A549 (cell line): ENCODE data around the gene PSPH.

Experiments used
- CBX8 ChIP-seq: fragments of 200-600 bp; sonication (generic); IDR thresholded peaks from 2 replicates; pipeline ENCODE4 v1.6.1; 2016
- CEBPB ChIP-seq, 2 experiments: fragments of >200 bp in 1 of 2; sonication (Bioruptor Twin) in 1 of 2; formaldehyde crosslinking in 1 of 2; IDR thresholded peaks; 2 replicates each; pipeline ENCODE4 v1.6.1; 2012 to 2016
- PHF8 ChIP-seq: fragments of 200-600 bp; sonication (generic); IDR thresholded peaks from 2 replicates; pipeline ENCODE4 v1.6.1; 2016; ENCODE audit warnings: low read depth, mild to moderate bottlenecking, antibody characterized with exemption, moderate library complexity, borderline replicate concordance
- POLR2A ChIP-seq: IDR thresholded peaks from 2 replicates; pipeline ENCODE4 v1.6.1; 2012; ENCODE audit warnings: mild to moderate bottlenecking, low read length
- RAD21 ChIP-seq, 2 experiments: fragments of >200 bp in 1 of 2; sonication (Bioruptor Twin) in 1 of 2; formaldehyde crosslinking in 1 of 2; IDR thresholded peaks in 1 of 2; conservative IDR thresholded peaks in 1 of 2; 2 replicates in 1 of 2; 3 replicates in 1 of 2; pipeline ENCODE4 v1.6.1; 2012 to 2018; ENCODE audit warnings: inconsistent platforms in 1 of 2
- TF ChIP-seq, protein P1 (sequence below): fragments of >200 bp; sonication (Bioruptor Twin); formaldehyde crosslinking; IDR thresholded peaks from 3 replicates; pipeline ENCODE4 v1.5.1; 2016
- TF ChIP-seq, protein P2 (sequence below): fragments of 200-600 bp; sonication (generic); IDR thresholded peaks from 2 replicates; pipeline ENCODE4 v1.6.1; 2016; ENCODE audit warnings: antibody characterized with exemption, mild to moderate bottlenecking, moderate library complexity

DNA sequence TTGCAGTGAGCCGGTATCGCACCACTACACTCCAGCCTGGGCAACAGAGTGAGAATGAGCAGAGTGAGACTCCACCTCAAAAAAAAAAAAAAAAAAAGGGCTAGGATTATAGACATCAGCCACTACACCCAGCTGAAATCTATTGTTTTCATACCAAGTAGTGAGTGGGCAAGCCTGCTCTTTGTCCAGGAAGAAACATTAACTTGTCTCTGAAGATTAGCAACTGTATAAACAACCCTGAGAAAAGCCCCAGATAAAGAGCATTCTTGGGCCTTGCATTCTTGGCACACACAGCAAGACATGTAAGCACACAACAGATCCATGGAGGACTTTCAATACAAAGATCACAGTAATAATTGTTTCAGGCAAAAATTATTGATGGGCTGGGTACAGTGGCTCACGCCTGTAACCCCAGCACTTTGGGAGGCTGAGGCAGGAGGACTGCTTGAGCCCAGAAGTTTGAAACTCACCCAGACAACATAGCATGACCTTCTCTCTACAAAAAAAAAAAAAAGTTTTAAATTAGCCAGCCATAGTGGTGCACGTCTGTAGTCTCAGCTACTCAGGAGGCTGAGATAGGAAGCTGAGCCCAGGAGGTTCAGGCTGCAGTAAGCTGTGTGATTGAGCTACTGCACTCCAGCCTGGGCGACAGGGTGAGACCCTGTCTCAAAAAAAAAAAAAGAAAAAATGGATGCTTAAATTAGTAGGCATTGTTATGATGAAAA, 4.4 kb downstream of the PSPH start:
- TF ChIP-seq, protein P1, sequence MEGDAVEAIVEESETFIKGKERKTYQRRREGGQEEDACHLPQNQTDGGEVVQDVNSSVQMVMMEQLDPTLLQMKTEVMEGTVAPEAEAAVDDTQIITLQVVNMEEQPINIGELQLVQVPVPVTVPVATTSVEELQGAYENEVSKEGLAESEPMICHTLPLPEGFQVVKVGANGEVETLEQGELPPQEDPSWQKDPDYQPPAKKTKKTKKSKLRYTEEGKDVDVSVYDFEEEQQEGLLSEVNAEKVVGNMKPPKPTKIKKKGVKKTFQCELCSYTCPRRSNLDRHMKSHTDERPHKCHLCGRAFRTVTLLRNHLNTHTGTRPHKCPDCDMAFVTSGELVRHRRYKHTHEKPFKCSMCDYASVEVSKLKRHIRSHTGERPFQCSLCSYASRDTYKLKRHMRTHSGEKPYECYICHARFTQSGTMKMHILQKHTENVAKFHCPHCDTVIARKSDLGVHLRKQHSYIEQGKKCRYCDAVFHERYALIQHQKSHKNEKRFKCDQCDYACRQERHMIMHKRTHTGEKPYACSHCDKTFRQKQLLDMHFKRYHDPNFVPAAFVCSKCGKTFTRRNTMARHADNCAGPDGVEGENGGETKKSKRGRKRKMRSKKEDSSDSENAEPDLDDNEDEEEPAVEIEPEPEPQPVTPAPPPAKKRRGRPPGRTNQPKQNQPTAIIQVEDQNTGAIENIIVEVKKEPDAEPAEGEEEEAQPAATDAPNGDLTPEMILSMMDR, result no peak
- TF ChIP-seq POLR2A, result no peak
- TF ChIP-seq CEBPB (IDR thresholded peaks at IDR 0.05), result no peak
- TF ChIP-seq, protein P2, sequence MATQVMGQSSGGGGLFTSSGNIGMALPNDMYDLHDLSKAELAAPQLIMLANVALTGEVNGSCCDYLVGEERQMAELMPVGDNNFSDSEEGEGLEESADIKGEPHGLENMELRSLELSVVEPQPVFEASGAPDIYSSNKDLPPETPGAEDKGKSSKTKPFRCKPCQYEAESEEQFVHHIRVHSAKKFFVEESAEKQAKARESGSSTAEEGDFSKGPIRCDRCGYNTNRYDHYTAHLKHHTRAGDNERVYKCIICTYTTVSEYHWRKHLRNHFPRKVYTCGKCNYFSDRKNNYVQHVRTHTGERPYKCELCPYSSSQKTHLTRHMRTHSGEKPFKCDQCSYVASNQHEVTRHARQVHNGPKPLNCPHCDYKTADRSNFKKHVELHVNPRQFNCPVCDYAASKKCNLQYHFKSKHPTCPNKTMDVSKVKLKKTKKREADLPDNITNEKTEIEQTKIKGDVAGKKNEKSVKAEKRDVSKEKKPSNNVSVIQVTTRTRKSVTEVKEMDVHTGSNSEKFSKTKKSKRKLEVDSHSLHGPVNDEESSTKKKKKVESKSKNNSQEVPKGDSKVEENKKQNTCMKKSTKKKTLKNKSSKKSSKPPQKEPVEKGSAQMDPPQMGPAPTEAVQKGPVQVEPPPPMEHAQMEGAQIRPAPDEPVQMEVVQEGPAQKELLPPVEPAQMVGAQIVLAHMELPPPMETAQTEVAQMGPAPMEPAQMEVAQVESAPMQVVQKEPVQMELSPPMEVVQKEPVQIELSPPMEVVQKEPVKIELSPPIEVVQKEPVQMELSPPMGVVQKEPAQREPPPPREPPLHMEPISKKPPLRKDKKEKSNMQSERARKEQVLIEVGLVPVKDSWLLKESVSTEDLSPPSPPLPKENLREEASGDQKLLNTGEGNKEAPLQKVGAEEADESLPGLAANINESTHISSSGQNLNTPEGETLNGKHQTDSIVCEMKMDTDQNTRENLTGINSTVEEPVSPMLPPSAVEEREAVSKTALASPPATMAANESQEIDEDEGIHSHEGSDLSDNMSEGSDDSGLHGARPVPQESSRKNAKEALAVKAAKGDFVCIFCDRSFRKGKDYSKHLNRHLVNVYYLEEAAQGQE, result no peak
- TF ChIP-seq CBX8, result no peak
- no peak for TF ChIP-seq RAD21 (conservative IDR thresholded peaks at IDR 0.05 in 1 of 2, IDR thresholded peaks at IDR 0.05 in 1 of 2)
- TF ChIP-seq PHF8, result no peak
